ENCODE data around the gene DENND1C. TPM values are rescaled to one million over a fixed set of nuclear protein-coding genes. Genes with fewer than 3 reads are reported as not detected.

Gene DENND1C
- total and polyA plus RNA-seq, 9 of the 15 experiments (the other 6 are each of a cell fraction or from before 2014, with no cell fraction given), result 0.03 to 1.2 (median 0.32) TPM; not detected in 1

DNA sequence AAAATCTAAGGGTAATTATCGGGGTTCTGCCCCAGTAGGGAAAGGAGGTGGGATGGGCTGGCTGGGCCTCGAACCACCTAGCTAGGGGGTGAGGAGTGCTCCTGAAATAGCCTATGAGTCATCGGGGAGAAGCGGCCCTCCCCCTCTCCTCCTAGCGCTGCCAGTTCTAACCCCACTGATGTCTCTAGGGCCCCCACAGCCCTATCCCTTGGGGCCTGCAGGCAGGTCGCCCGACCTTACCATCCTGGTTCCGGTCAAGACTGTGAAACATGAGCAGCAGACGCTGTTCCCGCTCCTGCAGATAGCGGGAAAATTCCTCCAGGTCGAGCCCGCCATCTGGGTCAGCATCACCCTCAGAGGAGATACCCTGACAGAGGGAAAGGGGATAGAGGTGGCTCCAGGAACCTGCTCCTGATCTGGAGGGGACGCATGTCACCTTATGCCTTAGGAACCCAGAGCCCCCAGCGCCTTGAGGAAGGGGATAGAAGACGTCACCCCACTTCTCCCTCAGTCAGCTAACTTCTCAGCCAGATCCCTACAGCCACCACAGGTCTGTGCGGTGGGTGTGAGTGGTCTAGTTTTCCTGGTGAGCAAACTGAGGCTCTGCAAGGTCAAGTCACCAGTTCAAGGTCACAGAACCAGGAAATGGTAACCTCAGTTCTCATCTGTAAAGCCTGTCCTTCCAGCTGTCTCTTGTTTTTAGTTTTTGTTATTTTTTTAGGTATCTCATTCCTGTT, 23.5 kb downstream of the DENND1C start (continued):
- TF ChIP-seq, protein P1, sequence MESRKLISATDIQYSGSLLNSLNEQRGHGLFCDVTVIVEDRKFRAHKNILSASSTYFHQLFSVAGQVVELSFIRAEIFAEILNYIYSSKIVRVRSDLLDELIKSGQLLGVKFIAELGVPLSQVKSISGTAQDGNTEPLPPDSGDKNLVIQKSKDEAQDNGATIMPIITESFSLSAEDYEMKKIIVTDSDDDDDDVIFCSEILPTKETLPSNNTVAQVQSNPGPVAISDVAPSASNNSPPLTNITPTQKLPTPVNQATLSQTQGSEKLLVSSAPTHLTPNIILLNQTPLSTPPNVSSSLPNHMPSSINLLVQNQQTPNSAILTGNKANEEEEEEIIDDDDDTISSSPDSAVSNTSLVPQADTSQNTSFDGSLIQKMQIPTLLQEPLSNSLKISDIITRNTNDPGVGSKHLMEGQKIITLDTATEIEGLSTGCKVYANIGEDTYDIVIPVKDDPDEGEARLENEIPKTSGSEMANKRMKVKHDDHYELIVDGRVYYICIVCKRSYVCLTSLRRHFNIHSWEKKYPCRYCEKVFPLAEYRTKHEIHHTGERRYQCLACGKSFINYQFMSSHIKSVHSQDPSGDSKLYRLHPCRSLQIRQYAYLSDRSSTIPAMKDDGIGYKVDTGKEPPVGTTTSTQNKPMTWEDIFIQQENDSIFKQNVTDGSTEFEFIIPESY (CRISPR knock-in tag; IDR thresholded peaks at IDR 0.05), result 0 out of 2 replicates have a peak, but pooled peaks have one; percentile 61
- TF ChIP-seq, protein P2, sequence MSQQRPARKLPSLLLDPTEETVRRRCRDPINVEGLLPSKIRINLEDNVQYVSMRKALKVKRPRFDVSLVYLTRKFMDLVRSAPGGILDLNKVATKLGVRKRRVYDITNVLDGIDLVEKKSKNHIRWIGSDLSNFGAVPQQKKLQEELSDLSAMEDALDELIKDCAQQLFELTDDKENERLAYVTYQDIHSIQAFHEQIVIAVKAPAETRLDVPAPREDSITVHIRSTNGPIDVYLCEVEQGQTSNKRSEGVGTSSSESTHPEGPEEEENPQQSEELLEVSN (IDR thresholded peaks at IDR 0.05; ENCODE audit: borderline replicate concordance in 1 of 2, extremely low read depth in 1 of 2, insufficient read depth in 1 of 2, insufficient read length in 1 of 2, low read depth in 1 of 2, low read length in 1 of 2, poor library complexity in 1 of 2, severe bottlenecking in 1 of 2), result peak in 1 of 2 experiments; percentile 56
- no peak for TF ChIP-seq ETV1 (tag; conservative IDR thresholded peaks at IDR 0.05; ENCODE audit: low read depth)
- TF ChIP-seq DNMT1 (IDR thresholded peaks at IDR 0.05), result no peak
- no peak for TF ChIP-seq U2AF1 (optimal IDR thresholded peaks at IDR 0.05; ENCODE audit: low read depth, low read length)
- TF ChIP-seq MEF2D (tag; conservative IDR thresholded peaks at IDR 0.05; ENCODE audit: low read depth), result peak; percentile 81
- TF ChIP-seq ZNF830 (CRISPR knock-in tag; IDR thresholded peaks at IDR 0.05), result no peak
- TF ChIP-seq, protein P3, sequence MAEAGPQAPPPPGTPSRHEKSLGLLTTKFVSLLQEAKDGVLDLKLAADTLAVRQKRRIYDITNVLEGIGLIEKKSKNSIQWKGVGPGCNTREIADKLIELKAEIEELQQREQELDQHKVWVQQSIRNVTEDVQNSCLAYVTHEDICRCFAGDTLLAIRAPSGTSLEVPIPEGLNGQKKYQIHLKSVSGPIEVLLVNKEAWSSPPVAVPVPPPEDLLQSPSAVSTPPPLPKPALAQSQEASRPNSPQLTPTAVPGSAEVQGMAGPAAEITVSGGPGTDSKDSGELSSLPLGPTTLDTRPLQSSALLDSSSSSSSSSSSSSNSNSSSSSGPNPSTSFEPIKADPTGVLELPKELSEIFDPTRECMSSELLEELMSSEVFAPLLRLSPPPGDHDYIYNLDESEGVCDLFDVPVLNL (CRISPR knock-in tag; IDR thresholded peaks at IDR 0.05; ENCODE audit: low read depth), result no peak
- 0 out of 2 replicates have a peak, but pooled peaks have one; percentile 33 for TF ChIP-seq ZNF589 (CRISPR knock-in tag; IDR thresholded peaks at IDR 0.05; ENCODE audit: low read depth)
- TF ChIP-seq, protein P4, sequence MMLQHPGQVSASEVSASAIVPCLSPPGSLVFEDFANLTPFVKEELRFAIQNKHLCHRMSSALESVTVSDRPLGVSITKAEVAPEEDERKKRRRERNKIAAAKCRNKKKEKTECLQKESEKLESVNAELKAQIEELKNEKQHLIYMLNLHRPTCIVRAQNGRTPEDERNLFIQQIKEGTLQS (IDR thresholded peaks at IDR 0.05), result peak; percentile 96
- TF ChIP-seq, protein P4 (CRISPR knock-in tag; conservative IDR thresholded peaks at IDR 0.05), result peak; percentile 76; the same call in 1 of the 2 replicates
- TF ChIP-seq JUND (IDR thresholded peaks at IDR 0.05; ENCODE audit: borderline replicate concordance, low read depth, low read length), result peak; percentile 96
- peak; percentile 90; the same call in 2 of the 3 replicates for TF ChIP-seq JUND (tag; IDR thresholded peaks at IDR 0.05; ENCODE audit: borderline replicate concordance, low read depth, low read length)
- no peak for TF ChIP-seq SRSF7 (optimal IDR thresholded peaks at IDR 0.05; ENCODE audit: low read depth, low read length)
- no peak for TF ChIP-seq ZBED1 (IDR thresholded peaks at IDR 0.05)
- TF ChIP-seq NR2C1 (IDR thresholded peaks at IDR 0.05), result no peak
- TF ChIP-seq NR2C1 (tag; IDR thresholded peaks at IDR 0.05), result no peak
- no peak for TF ChIP-seq ZNF707 (CRISPR knock-in tag; conservative IDR thresholded peaks at IDR 0.05)
- peak; percentile 19; the same call in 1 of the 2 replicates for TF ChIP-seq SMARCE1 (IDR thresholded peaks at IDR 0.05)
- no peak for TF ChIP-seq ZNF584 (CRISPR knock-in tag; IDR thresholded peaks at IDR 0.05; ENCODE audit: low read depth)
- TF ChIP-seq ZC3H4 (CRISPR knock-in tag; IDR thresholded peaks at IDR 0.05; ENCODE audit: borderline replicate concordance), result 0 out of 2 replicates have a peak, but pooled peaks have one; percentile 1
- peak; percentile 6 for TF ChIP-seq FOS (IDR thresholded peaks at IDR 0.05; ENCODE audit: extremely low read depth, insufficient read length)
- TF ChIP-seq MBD2 (IDR thresholded peaks at IDR 0.05; ENCODE audit: borderline replicate concordance, low read depth), result peak; percentile 32; the same call in 1 of the 2 replicates
- no peak for TF ChIP-seq KAT8 (IDR thresholded peaks at IDR 0.05; ENCODE audit: low read depth)

Measured in K562 (cell line).